GM18511 (cell line): ENCODE results near the gene NDFIP2.
"Not testable (repeated sequence)": the region's sequence is repeated elsewhere in the genome, so short reads cannot be mapped to it uniquely, and the experiment has no call there.

ENCODE experiments used
- ATAC-seq: cut with Tn5 transposase; IDR thresholded peaks from one replicate; pipeline ENCODE4 v1.9.1; 2021; ENCODE audit warnings: mild to moderate bottlenecking, moderate library complexity; ENCODE audit not compliant: unreplicated experiment

NDFIP2 gene

DNA sequence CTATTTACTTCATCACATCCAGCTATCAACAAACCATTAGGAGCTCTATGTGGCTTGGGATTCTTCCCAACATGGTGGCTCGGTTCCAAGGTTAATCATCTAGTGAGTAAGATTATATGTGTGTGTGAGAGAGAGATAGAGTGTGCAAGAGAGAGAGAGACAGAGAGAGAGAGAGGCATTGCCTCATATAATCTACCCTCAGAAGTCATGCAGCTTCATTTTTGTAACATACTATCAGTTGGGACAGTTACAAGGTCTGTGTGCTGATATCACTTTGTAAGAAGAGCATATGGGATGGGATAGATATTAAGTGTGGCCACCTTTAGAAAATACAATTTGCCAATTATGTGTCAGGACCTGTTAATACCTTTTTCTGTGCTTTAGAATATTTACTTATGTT lies 104.1 kb downstream of the NDFIP2 start:
- no peak for ATAC-seq

GRCh38 chr13:79589603-79590393 lies 108.8 kb downstream of the NDFIP2 start:
- ATAC-seq, result peak; percentile 47

GRCh38 chr13:79590394-79590676 lies 109.4 kb downstream of the NDFIP2 start:
- ATAC-seq, result no peak

GRCh38 chr13:79591493-79591892 lies 110.5 kb downstream of the NDFIP2 start:
- ATAC-seq, result no peak

DNA sequence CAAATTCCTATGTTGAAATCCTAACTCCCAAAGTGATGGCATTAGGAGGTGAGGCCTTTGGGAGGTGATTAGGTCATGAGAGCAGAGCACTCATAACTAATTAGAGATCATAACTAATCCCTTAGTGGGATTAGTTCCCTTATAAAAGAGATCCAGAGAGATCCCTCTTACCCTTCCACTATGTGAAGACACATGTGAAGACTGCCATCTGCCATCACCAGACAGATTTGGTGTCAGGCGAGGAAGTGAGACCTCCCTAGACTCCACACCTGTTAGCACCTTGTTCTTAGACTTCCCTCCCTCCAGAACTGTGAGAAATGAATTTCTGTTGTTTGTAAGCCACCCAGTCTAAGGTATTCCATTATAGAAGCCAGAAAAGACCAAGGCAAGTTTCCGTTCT lies 112.2 kb downstream of the NDFIP2 start:
- no peak for ATAC-seq

DNA sequence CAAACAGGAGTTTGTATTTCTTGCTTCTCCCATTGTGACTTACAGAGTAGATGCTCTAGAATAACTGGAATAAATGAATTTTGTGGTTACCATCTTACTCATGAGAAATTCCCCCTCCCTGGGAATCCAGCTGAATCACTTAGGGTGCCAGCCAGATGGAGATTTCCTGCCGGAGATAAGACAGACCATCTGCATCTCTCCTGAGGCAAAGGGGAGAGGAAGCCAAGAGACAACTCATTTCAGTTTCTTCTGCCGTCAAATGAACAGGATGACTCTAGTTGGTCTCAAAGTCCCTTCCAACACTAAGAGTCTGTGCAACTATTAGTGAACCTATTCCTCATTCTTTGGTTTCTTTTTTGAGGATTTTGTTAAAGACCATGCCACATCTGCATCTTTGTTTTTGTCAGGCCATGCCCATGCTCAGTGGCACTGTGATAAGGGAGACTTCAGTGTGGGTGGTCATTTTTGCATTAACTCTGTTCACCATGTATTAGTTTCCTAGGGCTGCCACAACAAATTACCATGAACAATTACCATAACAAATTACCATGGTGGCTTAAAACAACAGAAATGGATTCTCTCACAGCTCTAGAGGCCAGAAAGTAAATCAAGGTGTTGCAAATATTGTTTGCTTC lies 112.8 kb downstream of the NDFIP2 start:
- ATAC-seq, result no peak

DNA sequence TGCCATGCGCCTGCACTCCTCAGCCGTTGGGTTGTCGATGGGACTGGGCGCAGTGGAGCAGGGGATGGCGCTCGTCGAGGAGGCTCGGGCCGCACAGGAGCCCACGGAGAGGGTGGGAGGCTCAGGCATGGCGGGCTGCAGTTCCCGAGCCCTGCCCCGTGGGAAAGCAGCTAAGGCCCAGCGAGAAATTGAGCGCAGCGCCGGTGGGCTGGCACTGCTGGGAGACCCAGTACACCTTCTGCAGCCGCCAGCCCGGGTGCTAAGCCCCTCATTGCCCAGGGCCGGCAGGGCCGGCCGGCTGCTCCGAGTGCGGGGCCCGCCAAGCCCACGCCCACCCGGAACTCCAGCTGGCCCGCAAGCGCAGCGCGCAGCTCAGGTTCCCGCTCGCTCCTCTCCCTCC lies 119.2 kb downstream of the NDFIP2 start:
- not testable (repeated sequence) for ATAC-seq

GRCh38 chr13:79602936-79603335 lies 122.0 kb downstream of the NDFIP2 start:
- ATAC-seq, result no peak

DNA sequence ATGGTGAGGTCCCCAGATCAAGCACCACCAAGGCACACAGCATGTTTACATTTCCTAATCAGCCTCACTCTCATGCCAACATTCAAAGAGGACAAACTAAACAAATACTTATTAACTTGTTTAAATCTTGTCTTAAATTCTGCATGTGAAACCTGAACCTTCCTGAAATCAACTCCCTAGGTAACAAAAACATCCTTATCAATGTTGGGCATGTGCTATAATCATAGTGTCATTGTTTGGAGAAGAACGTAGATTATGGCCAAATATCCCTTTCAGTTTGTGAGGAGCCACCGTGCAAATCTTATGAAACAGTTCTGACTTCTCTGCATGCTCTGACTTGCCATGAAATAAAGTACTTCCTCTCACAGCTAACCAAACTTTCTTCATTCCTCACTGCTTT lies 123.8 kb downstream of the NDFIP2 start:
- ATAC-seq, result no peak
